ENCODE data around the gene KLF11. TPM values are rescaled to one million over a fixed set of nuclear protein-coding genes. Genes with fewer than 3 reads are reported as not detected.

Gene KLF11
- total and polyA plus RNA-seq, 9 of the 15 experiments (the other 6 are each of a cell fraction or from before 2014, with no cell fraction given): 2.1 to 13.4 (median 6.5) TPM

DNA sequence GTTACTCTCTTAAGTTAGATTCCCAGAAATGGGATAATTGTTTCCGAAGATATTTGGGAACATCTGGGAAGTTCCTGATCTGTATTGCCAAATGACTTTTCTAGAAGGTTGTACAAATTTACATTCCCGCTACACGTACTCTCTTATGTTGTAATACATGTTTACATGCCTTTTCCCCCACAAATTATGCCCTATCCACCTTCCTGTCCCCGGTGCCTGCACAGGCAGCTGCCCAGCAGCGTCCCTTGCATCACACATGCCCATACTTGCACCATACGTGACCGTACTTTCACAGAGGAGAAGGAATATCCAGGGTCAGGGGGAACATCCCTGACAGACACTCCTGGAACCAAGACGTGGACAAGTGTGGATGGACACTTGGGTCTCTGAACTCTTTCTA lies 24.2 kb upstream of the KLF11 start:
- FAIRE-seq: no peak
- WGBS (ENCODE audit: insufficient coverage, low coverage, missing lambda C conversion rate): 62% methylated on average over 8 of the region's 8 CpGs

More for the DNA sequence above, 24.2 kb upstream of the KLF11 start:
- in situ Hi-C loops (cut with MboI): no loop called here
- peaks cover 11 to 39% of the 10 kb centered on the region in 2 experiments; a peak in 4 of 5 replicates for H3K4me1 ChIP-seq (replicated peaks in 1 of 2; ENCODE audit: control insufficient read depth in 2 of 2, insufficient read depth in 2 of 2, low read length in 2 of 2)
- TF ChIP-seq, protein P1, sequence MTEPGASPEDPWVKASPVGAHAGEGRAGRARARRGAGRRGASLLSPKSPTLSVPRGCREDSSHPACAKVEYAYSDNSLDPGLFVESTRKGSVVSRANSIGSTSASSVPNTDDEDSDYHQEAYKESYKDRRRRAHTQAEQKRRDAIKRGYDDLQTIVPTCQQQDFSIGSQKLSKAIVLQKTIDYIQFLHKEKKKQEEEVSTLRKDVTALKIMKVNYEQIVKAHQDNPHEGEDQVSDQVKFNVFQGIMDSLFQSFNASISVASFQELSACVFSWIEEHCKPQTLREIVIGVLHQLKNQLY (CRISPR knock-in tag; conservative IDR thresholded peaks at IDR 0.05): no peak
- TF ChIP-seq PRMT5 (CRISPR knock-in tag; IDR thresholded peaks at IDR 0.05) (no peak), CEBPG (CRISPR knock-in tag; IDR thresholded peaks at IDR 0.05) (0 out of 2 replicates have a peak, but pooled peaks have one; percentile 30), CEBPG (tag; conservative IDR thresholded peaks at IDR 0.05 in 1 of 2, IDR thresholded peaks at IDR 0.05 in 1 of 2) (no peak), ZNF224 (CRISPR knock-in tag; IDR thresholded peaks at IDR 0.05) (no peak)
- POLR2A ChIA-PET: interaction anchor here (0.6 to 1.3 kb wide), 3 partner anchors 10 to 205 kb away, joined by 3 to 8 read pairs (median 3); no protein-coding TSS in a partner anchor
- no peak overlapping the region for H3K9ac ChIP-seq (ENCODE audit: insufficient read depth in 1 of 2, low read depth in 2 of 2, low read length in 2 of 2)
- no peaks in the 10 kb centered on the region for H3K9me1 ChIP-seq (ENCODE audit: control insufficient read depth, insufficient read depth, low read length)
- no TSS peak for BruUV-seq (replicated peaks)
- CTCF ChIA-PET (ENCODE audit: low intra/inter-chr PET ratio): no interaction called here
- H2AFZ ChIP-seq (ENCODE audit: low read depth, low read length): no peak overlapping the region
- H3K4me2 ChIP-seq (ENCODE audit: insufficient read depth, low read length): no peak overlapping the region
- no peaks in the 10 kb centered on the region for H3K36me3 ChIP-seq (ENCODE audit: control insufficient read depth, insufficient read depth, low read length)
- intact Hi-C loops (cut with micrococcal nuclease): no loop called here
- no peak overlapping the region for H3K4me3 ChIP-seq
- no peak for ATAC-seq
- no peaks in the 10 kb centered on the region for H4K20me1 ChIP-seq (replicated peaks; ENCODE audit: control insufficient read depth, insufficient read depth, low read length)
- H3K27ac ChIP-seq (ENCODE audit: extremely low read depth, low read depth, low read length): no peak overlapping the region
- DNase-seq (ENCODE audit: extremely low read depth in 1 of 4, low spot score in 3 of 4): no peak
- H3K9me3 ChIP-seq (replicated peaks; ENCODE audit: control insufficient read depth, insufficient read depth, low read depth, low read length): no peaks in the 10 kb centered on the region
- H3K79me2 ChIP-seq (ENCODE audit: control insufficient read depth, insufficient read depth, low read length): no peaks in the 10 kb centered on the region
- H3K27me3 ChIP-seq (ENCODE audit: control insufficient read depth in 2 of 2, insufficient read depth in 2 of 2, low read length in 2 of 2): peaks cover 0 to 4% of the 10 kb centered on the region in 2 experiments; a peak in 1 of 5 replicates
